HG02943 (cell line): ENCODE results near the gene EEF1A2.
"Not testable (repeated sequence)": the region's sequence is repeated elsewhere in the genome, so short reads cannot be mapped to it uniquely, and the experiment has no call there.

Experiments used
- ATAC-seq: cut with Tn5 transposase; IDR thresholded peaks from one replicate; pipeline ENCODE4 v1.9.1; 2021; ENCODE audit warnings: mild to moderate bottlenecking, low read depth, moderate library complexity; ENCODE audit not compliant: unreplicated experiment

EEF1A2 gene

DNA sequence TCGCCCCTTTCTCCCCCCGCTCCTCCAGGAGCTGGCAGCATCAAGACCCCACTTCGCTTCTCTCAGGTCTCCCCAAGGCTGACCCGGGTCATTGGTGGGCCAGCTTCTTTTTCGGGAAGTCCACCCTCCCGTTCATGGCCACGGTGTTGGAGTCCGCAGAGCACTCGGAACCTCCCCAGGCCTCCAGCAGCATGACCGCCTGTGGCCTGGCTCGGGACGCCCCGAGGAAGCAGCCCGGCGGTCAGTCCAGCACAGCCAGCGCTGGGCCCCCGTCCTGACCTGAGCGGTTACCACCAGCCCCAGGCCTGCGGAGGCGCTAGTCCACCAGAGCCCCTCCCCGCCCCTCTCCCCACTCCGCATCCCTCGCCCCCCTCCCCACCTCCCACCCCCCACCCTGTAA is 22.7 kb upstream of the EEF1A2 start:
- no peak for ATAC-seq

- peak; percentile 16 for ATAC-seq
These were observed 22.2 kb upstream of the EEF1A2 start for GRCh38 chr20:63520934-63521601.

DNA sequence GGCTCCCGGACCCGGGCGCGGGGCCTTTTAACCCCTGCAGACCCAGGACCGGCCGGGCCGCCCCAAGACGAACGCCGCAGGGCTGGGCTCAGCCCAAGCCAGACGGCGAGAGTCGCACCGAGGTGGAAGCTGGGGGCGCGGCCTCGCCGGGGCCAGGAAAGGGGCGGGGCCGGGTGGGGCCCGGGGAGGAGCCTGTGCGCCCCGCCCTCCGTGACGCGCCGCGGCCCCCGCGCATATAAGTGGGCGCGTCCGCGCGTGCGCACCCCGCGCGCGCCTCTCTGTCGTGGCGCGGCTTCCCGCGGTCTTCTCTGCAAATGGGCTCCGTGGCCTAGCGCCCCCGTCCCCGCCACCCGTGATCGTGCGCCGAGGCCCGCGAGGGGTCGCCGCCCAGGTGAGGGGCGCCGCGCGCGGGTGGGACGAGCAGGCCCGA is 21.6 kb upstream of the EEF1A2 start, which contains the start of gene PPDPF:
Gene PPDPF, plus strand, starts transcription at position 262 of the 430 bp plus-strand sequence. CDS start 544 bp downstream, outside the sequence.
- peak; percentile 61 for ATAC-seq

DNA sequence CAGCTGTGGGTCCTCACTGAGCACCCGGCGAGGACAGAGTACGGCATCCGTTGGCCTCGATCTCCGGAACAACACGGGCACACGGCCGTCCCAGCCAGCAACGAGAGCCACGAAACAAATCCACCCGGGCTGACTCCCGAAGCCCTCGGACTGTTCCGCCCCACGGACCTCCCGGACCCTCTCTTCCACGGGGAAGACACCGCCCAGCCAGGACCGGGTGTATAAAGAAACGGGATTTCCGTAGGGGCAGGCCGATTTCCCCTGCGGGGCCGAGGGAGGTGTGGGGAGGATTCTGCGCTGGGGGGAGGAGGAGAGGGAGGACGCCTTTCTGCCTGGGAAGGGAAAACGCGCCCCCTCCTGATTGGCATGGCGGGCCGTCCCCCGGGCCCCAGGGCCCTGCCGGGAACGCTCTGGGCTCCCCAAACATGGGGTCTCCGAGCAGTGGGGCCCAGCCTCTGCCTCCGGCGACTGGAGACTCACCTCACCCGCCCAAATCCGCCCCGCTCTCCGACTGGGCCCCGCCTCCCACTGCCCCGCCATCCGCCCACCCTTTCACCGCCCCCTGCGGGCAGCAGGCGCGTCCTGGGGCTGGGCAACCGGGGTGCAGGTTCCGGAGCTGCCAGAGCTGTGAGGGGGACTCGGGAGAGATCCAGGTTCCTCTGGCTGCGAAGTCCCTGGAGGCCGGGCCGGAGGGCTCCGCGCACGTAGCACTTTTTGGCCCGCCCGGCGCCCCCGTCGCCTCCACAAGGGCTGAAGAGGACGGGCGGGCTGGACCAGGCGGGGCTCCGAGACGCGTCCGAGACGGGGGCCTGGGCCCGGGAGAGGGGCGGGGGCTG is 21.0 kb upstream of the EEF1A2 start:
- ATAC-seq: peak; percentile 36

- no peak for ATAC-seq
These were observed 20.2 kb upstream of the EEF1A2 start for GRCh38 chr20:63518946-63519667.

DNA sequence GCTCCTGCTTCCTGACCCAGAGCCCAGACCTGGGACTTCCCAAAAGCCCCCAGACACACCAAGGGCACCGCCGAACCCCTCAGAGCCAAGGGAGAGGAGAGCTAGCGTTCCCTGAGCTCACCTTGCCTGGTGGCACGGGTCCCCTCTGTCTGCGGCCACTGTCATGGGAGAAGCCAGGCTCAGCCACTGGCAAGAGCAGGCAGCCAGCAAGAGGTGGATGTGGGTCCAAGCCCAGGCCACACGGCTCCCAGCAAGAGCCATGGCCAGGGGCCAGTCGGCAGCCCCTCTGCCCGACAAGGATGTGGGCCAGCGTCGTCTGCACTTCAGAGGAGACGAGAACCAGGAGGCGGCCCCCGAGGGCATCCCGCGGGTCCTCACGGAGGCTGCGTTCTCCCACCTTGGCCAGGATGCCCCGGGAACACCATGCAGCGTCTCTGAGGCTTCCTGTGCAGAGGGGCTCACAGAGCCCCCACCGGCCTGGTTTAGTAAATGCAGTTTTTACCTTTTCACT is 19.5 kb upstream of the EEF1A2 start:
- no peak for ATAC-seq

GRCh38 chr20:63517376-63518309 is 18.8 kb upstream of the EEF1A2 start:
- ATAC-seq: no peak

DNA sequence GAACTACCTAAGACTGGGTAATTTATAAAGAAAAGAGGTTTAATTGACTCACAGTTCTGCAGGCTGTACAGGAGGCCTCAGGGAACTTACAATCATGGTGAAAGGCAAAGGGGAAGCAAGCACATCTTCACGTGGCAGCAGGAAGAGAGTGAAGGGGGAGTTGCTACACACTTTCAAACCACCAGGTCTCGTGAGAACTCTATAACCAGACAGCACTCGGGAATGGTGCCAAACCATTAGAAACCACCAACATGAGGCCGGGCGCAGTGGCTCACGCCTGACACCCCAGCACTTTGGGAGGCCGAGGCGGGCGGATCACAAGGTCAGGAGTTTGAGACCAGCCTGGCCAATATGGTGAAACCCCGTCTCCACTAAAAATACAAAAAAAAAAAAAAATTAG is 15.6 kb upstream of the EEF1A2 start:
- not testable (repeated sequence) for ATAC-seq

- no peak for ATAC-seq
These were observed 14.3 kb upstream of the EEF1A2 start for GRCh38 chr20:63513207-63513606.

DNA sequence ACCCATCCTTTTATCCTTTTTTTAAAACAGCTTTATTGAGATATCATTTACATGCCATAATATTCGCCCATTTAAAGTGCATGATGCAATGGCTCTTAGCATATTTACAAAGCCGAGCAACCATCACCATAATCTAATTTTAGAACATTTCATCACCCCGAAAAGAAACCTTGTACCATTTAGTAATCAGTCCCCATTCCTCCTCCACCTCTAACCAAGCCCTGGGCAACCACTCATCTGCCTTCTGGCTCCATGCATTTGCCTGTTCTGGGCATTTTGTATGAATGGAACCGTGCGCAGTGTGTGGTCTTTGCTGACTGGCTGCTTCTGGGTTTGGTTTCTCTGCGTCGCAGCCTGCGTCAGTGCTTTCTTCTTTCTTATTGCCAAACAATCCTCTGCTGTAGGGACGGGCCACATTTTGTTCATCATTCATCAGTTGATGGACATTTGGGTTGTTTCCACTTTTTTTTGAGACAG is 10.2 kb upstream of the EEF1A2 start:
- ATAC-seq: no peak

GRCh38 chr20:63508072-63508768 is 9.3 kb upstream of the EEF1A2 start:
- no peak for ATAC-seq

- ATAC-seq: no peak
These were observed 8.3 kb upstream of the EEF1A2 start for GRCh38 chr20:63507083-63507743.

DNA sequence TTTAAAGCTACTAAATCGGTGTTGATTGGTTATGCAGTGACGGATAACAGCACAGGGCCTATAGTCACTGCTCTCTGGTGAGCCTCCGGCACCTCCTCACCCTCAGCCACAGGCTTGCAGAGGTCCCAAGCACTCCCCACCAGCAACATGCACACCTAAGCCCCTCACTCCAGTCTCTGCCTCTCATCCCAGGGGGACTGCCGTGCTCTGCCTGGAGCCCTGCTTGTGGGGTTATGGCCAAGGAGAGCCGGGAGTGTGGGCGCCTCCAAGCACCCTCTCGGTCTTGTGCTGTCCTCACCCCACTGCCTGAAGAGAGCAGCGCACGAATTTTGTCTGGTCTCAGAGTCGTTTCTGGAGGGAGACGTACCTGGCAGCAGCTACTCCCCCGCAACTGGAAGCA is 6.8 kb upstream of the EEF1A2 start:
- ATAC-seq: no peak

GRCh38 chr20:63505281-63505680 is 6.4 kb upstream of the EEF1A2 start:
- ATAC-seq: no peak

DNA sequence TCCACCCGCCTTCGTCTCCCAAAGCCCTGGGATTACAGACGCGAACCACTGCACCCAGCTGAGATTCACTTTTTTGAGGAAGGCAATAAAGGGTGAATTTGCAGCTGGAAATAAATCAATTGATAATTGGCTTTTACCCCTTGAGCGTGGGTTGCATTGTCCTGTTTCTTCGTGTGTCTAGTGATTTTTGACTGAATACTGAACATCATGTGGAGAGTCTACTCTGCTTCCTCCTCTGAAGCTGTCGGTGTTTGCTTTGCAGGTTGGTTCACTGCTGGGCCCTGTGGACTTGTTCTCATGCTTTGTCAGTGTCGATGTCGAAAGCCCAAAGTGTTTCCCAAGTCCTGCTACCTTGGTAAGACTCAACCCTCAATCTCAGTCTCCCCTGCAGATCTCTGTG is 5.8 kb upstream of the EEF1A2 start:
- no peak for ATAC-seq

DNA sequence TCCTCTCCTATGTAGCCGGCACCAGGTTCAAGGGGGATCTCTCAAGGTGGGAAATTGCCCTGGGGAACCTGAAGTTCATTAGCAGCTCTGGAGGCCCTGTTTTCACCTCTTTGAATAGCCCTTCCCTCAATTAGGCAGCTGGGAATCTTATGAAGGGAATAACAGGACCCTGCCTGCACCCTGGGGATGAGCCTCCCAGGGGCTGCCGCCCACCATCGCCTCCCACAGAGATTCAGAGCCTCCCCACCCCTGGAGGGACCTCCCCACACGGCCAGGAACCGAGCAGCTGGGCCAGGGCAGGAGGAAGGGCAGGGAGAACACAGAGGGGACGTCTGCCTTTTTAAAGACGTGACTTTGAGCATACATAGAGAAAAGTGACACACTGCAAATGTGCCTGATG is 4.6 kb upstream of the EEF1A2 start:
- no peak for ATAC-seq

DNA sequence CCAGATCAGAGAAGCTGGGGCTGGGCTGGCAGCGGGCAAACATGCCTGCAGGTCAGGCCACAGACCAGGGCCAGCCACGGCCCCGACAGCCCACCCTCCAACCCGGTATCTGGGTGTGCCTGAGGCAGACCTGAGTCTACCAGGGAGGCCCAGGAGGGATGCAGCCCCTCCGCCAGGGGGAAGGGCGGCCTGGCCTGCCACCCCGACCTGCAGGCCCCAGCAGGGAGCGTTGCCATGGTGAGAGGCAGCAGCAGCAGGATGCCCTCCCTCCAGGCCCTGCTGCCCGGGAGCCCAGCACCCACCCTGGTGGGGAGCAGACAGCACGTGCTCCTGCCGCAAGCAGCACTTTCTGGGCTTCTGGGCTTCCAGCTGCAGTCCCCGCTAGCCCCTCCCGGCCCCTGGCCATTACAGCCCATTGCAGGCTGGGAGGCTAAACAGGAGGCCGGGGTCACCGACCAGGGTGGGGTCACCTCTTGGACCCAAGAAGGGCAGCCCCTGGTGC is 3.8 kb upstream of the EEF1A2 start:
- no peak for ATAC-seq
